ENCODE results near the gene ZGLP1.

ZGLP1 gene

GRCh38 chr19:10277795-10278589 is 31.6 kb downstream of the ZGLP1 start:
- DNase-seq (ENCODE audit: low read depth) = no peak

- DNase-seq (ENCODE audit: low read depth) = no peak
Measured at GRCh38 chr19:10274589-10274988, 35.0 kb downstream of the ZGLP1 start.

DNA sequence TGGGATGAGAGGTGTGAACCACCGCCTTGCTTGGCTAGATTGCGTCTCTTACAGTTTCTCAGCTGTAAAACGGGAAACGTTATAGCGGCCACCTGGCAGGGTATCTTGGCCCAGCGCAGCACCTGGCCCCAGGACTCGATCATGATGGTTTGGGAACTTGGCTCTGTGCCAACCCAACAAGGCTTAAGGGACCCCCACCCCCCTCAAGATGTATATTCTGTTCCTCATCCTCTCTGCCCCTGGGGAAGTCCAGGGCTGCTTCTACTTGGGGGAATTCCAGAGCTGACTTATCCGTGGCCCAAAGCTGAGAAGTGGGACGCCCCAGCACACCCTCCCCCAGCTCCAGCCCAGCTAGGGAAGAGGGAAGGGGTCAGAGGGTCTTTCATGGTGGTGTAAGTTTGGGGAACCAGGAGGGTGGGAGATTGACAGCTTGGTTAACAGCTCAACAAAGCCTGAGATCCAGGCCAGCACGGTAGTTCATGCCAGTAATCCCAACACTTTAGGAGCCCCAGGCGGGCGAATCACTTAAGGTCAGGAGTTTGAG is 38.0 kb downstream of the ZGLP1 start:
- DNase-seq (ENCODE audit: low read depth) = no peak

GRCh38 chr19:10270616-10271394 is 38.8 kb downstream of the ZGLP1 start, which contains the start of gene ICAM1:
Gene ICAM1, plus strand, starts transcription at chr19:10271120. Its CDS starts 40 bp downstream, at chr19:10271160.
- DNase-seq (ENCODE audit: low read depth) = peak; percentile 66

- DNase-seq (ENCODE audit: low read depth) = peak; percentile 58
Measured at GRCh38 chr19:10270180-10270615, 39.4 kb downstream of the ZGLP1 start.

DNA sequence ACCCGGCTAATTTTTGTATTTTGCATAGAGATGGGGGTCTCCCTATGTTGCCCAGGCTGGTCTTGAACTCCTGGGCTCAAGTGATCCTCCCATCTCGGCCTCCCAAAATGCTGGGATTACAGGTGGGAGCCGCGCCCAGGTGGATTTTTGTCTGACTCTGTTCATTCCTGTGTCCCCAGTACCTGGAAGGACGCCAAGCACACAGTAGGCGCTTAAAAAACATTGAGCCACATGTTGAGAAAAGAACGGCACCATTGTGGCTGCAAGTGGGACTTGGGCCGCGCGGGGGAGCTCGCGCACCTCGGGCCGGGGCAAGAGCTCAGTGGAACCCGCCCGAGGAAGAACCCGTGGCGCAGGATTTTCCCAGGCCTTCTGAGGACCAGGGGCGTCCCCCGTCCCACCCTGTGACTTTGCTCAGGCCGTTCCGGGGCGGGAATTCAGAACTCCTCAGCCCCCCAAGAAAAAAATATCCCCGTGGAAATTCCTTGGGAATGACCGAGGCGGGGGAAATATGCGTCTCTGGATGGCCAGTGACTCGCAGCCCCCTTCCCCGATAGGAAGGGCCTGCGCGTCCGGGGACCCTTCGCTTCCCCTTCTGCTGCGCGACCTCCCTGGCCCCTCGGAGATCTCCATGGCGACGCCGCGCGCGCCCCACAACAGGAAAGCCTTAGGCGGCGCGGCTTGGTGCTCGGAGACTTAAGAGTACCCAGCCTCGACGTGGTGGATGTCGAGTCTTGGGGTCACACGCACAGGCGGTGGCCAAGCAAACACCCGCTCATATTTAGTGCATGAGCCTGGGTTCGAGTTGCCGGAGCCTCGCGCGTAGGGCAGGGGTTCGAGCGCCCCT is 40.1 kb downstream of the ZGLP1 start:
- peak; percentile 82 for DNase-seq (ENCODE audit: low read depth)

GRCh38 chr19:10268071-10268470 is 41.5 kb downstream of the ZGLP1 start:
- DNase-seq (ENCODE audit: low read depth) = no peak

DNA sequence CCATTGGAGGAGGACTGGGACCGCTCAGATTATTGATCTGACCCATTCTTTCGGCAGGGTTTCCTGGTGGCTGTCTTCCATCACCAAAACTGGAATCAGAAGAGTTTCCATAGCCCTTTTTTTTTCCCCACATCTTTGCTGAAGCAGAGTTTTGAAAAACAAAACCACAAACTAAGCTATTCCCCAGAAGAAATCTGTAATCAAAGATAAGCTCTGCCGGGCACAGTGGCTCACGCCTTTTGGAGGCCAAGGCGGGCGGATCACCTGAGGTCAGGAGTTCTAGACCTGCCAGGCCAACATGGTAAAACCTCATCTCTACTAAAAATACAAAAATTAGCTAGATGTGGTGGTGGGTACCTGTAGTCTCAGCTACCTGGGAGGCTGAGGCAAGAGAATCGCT is 42.9 kb downstream of the ZGLP1 start:
- no peak for DNase-seq (ENCODE audit: low read depth)

DNA sequence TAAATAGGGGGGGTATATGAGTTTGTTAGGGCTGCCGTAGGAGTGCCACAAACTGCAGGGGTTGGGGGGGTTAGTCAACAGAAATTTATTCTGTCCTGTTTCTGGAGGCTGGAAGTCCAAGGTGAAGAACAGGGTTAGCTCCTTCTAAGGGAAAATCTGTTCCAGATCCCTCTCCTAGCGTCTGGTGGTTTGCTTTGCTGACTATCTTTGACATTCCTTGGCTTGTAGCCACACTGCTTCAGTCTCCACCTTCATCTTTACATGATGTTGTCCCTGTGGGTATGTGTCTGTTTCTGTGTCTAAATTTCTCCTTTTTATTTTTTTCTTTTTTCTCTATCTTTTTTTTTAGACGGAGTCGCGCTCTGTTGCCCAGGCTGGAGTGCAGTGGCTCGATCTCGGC is 46.8 kb downstream of the ZGLP1 start:
- DNase-seq (ENCODE audit: low read depth) = no peak

GRCh38 chr19:10260141-10260584 is 49.5 kb downstream of the ZGLP1 start:
- DNase-seq (ENCODE audit: low read depth) = peak; percentile 55

DNA sequence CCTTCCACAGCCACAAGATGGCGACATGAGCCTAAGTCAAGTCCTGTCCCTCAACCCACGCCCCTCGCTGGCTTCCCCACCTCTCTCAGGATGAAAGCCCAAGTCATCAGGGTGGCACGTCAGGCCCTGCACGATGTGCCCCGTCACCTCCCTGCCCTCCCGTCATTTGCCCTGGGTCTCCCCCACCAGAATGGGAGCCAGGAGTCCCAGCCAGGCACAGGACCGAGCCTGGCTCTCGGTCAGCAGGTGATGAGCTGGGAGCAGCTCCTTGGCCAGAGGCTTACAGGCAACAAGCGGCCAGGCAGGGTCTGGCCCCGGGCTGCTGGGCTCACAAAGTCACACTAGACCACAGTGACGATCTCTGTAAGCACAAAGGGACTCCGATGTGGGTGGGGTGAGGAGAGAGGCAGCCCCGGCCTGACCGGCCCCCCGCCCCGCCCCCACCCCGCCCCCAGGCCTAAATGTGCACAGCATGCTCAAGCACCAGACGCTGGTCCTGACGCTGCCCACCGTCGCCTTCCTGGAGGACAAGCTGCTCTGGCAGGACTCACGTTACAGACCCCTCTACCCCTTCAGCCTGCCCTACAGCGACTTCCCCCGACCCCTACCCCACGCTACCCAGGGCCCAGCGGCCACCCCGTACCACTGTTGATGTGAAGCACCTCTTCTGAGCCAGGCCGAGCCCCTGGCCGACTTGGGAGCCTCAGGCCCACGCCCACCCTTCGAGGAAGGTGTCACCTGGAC is 50.3 kb downstream of the ZGLP1 start:
- peak; percentile 81 for DNase-seq (ENCODE audit: low read depth)

DNA sequence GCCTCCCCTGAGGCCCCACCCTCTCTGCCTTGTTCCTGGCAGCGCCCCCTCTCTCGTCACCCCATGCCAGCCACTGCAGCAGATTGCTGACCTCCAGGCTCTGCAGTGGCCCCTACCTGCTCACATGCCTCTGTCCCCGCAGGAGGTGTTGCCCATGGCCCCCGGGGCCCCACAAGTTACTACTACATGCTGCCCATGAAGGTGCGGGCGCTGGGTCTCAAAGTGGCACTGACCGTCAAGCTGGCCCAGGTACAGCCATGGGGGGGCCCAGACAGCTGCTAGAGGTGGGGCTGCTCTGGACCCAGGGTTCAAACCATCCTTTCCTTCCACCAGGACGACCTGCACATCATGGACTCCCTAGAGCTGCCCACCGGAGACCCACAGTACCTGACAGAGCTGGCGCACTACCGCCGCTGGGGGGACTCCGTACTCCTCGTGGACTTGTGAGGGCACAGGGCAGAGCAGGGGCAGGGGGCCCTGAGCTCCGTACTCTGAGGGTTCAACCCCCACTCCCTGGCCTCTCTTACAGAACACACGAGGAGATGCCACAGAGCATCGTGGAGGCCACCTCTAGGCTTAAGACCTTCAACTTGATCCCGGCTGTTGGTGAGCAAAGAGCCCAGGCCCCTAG is 51.4 kb downstream of the ZGLP1 start:
- no peak for DNase-seq (ENCODE audit: low read depth)

GRCh38 chr19:10256970-10257615 is 52.5 kb downstream of the ZGLP1 start:
- DNase-seq (ENCODE audit: low read depth) = no peak

GRCh38 chr19:10256551-10256950 is 53.1 kb downstream of the ZGLP1 start:
- no peak for DNase-seq (ENCODE audit: low read depth)

- DNase-seq (ENCODE audit: low read depth) = no peak
Measured at GRCh38 chr19:10255358-10255757, 54.3 kb downstream of the ZGLP1 start.

Data from activated T-helper 9 cell treated with anti-CD3 and anti-CD28 coated beads, Interleukin-2, amount 50 U/mL, for 16 hours (primary cell).